ENCODE data around the gene DYSF. TPM values are rescaled to one million over a fixed set of nuclear protein-coding genes. Genes with fewer than 3 reads are reported as not detected.

The DYSF gene
- total RNA-seq, 4 donors from 2014 or later: 4.2 to 26.6 (median 16.2) TPM

- TF ChIP-seq, protein P1, sequence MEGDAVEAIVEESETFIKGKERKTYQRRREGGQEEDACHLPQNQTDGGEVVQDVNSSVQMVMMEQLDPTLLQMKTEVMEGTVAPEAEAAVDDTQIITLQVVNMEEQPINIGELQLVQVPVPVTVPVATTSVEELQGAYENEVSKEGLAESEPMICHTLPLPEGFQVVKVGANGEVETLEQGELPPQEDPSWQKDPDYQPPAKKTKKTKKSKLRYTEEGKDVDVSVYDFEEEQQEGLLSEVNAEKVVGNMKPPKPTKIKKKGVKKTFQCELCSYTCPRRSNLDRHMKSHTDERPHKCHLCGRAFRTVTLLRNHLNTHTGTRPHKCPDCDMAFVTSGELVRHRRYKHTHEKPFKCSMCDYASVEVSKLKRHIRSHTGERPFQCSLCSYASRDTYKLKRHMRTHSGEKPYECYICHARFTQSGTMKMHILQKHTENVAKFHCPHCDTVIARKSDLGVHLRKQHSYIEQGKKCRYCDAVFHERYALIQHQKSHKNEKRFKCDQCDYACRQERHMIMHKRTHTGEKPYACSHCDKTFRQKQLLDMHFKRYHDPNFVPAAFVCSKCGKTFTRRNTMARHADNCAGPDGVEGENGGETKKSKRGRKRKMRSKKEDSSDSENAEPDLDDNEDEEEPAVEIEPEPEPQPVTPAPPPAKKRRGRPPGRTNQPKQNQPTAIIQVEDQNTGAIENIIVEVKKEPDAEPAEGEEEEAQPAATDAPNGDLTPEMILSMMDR (IDR thresholded peaks at IDR 0.05; ENCODE audit: low read depth): no peak
Observed at GRCh38 chr2:71646028-71646427, 192.7 kb downstream of the DYSF start.

DNA sequence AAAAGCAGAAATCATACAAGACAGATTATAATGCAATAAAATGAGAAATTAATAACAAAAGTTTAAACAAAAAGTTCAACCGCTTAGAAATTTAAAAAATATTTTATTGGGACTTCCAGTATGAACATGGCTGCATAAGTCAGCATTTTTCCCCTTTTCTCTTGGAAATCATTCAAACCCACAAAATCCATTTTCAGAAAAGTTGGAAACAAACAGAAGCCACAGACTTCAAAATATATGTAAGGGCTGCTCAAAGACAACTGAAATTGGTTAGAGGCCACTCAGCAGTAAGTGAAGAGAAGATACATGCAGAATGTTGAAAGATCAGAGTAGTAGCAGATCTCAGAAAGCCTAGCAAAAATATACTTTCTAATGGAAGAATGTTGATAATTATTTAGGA, 194.0 kb downstream of the DYSF start:
- TF ChIP-seq, protein P1 (IDR thresholded peaks at IDR 0.05; ENCODE audit: low read depth): no peak

DNA sequence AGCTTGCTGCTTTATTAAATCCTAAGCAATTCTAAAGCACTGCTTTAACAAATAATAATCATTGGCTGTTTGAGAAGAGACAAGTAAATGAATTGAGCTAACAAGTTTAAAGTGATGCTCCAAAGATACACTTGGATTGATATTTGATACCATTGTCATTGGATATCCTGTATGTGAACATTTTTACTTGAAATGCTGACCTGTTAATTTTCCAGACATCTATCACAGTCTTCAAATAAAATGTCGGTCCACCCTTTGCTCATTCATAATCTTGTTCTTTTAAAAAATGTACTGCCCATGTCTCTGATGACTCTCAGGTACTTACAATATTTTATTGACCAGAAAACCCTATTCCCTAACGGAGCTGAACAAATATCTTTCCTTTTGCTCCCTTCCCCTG, 202.1 kb downstream of the DYSF start:
- TF ChIP-seq, protein P1 (IDR thresholded peaks at IDR 0.05; ENCODE audit: low read depth): no peak

- TF ChIP-seq, protein P1 (IDR thresholded peaks at IDR 0.05; ENCODE audit: low read depth): no peak
Observed at GRCh38 chr2:71658771-71659170, 205.4 kb downstream of the DYSF start.

GRCh38 chr2:71659868-71660518, 206.6 kb downstream of the DYSF start:
- TF ChIP-seq, protein P1 (IDR thresholded peaks at IDR 0.05; ENCODE audit: low read depth): no peak

- TF ChIP-seq, protein P1 (IDR thresholded peaks at IDR 0.05; ENCODE audit: low read depth): no peak
Observed at GRCh38 chr2:71661782-71662181, 208.4 kb downstream of the DYSF start.

DNA sequence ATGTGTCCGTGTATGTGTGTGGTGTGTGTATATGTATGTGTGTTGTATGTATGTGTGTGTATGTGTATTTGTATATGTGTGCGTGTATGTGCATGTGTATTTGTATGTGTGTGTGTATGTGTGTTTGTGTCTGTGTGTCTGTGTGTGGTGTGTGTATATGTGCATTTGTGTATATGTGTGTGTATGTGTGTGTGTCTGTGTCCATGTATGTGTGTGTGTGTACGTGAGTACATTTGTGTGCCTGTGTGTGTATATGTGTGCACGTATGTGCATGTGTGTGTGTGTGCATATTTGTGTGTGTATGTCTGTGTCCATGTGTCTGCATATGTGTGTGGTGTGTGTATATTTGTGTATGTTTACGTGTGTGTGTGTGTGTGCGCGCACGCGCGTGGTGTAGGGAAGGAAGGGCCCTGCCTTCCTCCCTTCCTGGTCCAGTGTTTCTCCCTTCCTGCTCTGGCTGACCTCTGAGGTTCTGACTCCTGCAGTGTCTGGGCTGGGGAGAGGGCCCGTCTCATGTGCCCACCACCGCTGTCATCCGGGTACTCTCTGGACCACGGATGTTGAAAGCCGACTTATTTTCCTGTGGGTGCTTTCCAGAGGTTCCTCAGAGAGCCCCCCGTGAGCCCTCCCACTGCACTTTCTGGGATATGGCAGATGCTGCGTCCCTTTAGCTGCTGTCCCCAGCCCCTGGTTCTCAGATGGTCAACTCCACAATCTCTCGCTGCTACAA, 209.5 kb downstream of the DYSF start:
- TF ChIP-seq, protein P1 (IDR thresholded peaks at IDR 0.05; ENCODE audit: low read depth): no peak

Data from subcutaneous adipose tissue (tissue), 4 donors.